ENCODE results near the gene SMU1.

SMU1 gene

DNA sequence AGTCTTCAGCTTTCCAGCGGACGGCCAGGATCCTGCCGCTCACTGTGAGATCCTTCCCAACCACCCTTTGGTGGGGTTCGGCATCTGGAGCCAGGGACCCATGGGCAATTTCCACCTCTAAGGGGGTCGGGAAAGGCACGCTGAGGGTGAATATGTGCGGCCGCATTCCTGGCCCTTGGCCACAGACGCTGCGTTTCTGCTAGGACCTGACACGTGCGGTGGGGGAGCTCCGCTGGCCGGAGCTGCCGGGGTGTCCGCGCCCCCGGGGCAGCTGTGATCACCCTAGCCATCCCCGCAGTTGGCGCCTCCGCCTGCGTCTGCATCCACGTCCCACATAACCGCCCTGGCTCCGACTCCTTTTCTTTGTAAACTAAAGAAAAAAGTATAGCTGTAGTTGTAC lies 56.7 kb downstream of the SMU1 start:
- POLR2A ChIA-PET, result no interaction called here
- Histone ChIP-seq H3K9me3 (ENCODE audit: control insufficient read depth, insufficient read depth, low read depth, low read length) (no peaks in the 10 kb centered on the region), H3K4me3 (ENCODE audit: low read depth, low read length) (no peak overlapping the region), H3K36me3 (ENCODE audit: control insufficient read depth in 2 of 2, insufficient read depth in 1 of 2, low read length in 2 of 2) (peaks cover 0 to 27% of the 10 kb centered on the region in 2 experiments; a peak in 2 of 3 replicates), H3K4me1 (ENCODE audit: control insufficient read depth, insufficient read depth, low read length) (no peaks in the 10 kb centered on the region), H3K27ac (ENCODE audit: extremely low read depth, low read depth, low read length) (no peak overlapping the region)
- TF ChIP-seq, protein P1, sequence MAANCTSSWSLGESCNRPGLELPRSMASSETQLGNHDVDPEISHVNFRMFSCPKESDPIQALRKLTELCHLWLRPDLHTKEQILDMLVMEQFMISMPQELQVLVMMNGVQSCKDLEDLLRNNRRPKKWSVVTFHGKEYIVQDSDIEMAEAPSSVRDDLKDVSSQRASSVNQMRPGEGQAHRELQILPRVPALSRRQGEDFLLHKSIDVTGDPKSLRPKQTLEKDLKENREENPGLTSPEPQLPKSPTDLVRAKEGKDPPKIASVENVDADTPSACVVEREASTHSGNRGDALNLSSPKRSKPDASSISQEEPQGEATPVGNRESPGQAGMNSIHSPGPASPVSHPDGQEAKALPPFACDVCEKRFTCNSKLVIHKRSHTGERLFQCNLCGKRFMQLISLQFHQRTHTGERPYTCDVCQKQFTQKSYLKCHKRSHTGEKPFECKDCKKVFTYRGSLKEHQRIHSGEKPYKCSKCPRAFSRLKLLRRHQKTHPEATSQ (tag by site-specific recombination; IDR thresholded peaks at IDR 0.05), result no peak
- TF ChIP-seq, protein P2, sequence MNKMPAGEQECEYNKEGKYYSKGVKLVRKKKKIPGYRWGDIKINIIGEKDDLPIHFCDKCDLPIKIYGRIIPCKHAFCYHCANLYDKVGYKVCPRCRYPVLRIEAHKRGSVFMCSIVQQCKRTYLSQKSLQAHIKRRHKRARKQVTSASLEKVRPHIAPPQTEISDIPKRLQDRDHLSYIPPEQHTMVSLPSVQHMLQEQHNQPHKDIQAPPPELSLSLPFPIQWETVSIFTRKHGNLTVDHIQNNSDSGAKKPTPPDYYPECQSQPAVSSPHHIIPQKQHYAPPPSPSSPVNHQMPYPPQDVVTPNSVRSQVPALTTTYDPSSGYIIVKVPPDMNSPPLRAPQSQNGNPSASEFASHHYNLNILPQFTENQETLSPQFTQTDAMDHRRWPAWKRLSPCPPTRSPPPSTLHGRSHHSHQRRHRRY (tag by site-specific recombination; IDR thresholded peaks at IDR 0.05), result no peak
- CTCF ChIA-PET, result no interaction called here

DNA sequence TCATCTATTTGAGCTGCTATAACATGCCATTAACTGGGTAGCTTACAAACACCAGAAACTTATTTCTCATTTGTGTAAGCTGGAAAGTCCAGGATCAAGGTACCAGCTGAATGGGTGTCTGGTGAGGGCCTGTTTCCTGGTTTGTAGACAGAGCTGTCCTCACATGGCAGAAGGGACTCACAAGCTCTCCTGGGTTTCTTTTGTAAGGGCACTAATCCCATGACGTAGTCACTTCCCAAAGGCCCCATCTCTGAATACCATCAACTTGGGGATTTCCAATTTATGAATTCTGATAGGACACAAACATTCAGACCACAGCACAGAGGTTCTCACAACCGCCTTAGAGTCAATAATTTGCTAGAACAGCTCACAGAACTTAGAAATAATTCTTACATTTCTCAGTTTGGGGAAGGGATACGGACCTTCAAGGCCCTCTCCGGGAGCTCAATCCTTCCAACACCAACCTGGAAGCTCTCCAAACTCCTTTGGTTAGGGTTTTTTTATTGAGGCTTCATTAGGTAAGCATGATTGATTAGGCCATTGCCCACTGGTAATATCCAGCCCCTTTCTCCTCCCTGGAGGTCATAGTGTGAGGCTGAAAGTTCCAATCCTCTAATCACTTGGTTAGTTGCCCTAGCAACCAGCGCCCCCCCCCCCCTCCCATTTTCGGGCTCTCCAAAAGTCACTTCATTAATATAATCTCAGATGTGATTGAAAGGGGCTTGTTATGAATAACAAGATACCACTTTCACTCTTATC lies 59.0 kb downstream of the SMU1 start:
- Histone ChIP-seq H3K4me3 (ENCODE audit: low read depth, low read length) (no peak overlapping the region), H3K27ac (ENCODE audit: extremely low read depth, low read depth, low read length) (no peak overlapping the region), H3K9me3 (ENCODE audit: control insufficient read depth, insufficient read depth, low read depth, low read length) (no peaks in the 10 kb centered on the region), H3K4me1 (ENCODE audit: control insufficient read depth, insufficient read depth, low read length) (no peaks in the 10 kb centered on the region), H3K36me3 (ENCODE audit: control insufficient read depth in 2 of 2, insufficient read depth in 1 of 2, low read length in 2 of 2) (peaks cover 0 to 23% of the 10 kb centered on the region in 2 experiments; a peak in 2 of 3 replicates)
- ChIA-PET CTCF (no interaction called here), POLR2A (interaction anchor here (0.6 to 6.2 kb wide), 3 partner anchors 8 to 273 kb away, joined by 3 to 46 read pairs (median 4); partner anchors contain the start of genes DNAJA1 and NFX1)
- TF ChIP-seq WT1 (tag by site-specific recombination; IDR thresholded peaks at IDR 0.05), result no peak
- TF ChIP-seq ZNF175 (tag by site-specific recombination; IDR thresholded peaks at IDR 0.05), result no peak
- no peak for TF ChIP-seq ZNF626 (tag by site-specific recombination; IDR thresholded peaks at IDR 0.05)
- no peak for TF ChIP-seq ZNF837 (tag by site-specific recombination; IDR thresholded peaks at IDR 0.05)
- no peak for TF ChIP-seq ZNF24 (tag by site-specific recombination; IDR thresholded peaks at IDR 0.05)
- TF ChIP-seq ZNF292 (tag by site-specific recombination; IDR thresholded peaks at IDR 0.05; ENCODE audit: borderline replicate concordance, low read depth), result no peak
- TF ChIP-seq ZNF623 (tag by site-specific recombination; IDR thresholded peaks at IDR 0.05), result no peak
- TF ChIP-seq YY1 (tag by site-specific recombination; IDR thresholded peaks at IDR 0.05), result no peak
- TF ChIP-seq GLI2 (tag by site-specific recombination; IDR thresholded peaks at IDR 0.05; ENCODE audit: borderline replicate concordance, low read depth), result no peak
- TF ChIP-seq, protein P3, sequence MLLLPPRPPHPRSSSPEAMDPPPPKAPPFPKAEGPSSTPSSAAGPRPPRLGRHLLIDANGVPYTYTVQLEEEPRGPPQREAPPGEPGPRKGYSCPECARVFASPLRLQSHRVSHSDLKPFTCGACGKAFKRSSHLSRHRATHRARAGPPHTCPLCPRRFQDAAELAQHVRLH (tag by site-specific recombination; IDR thresholded peaks at IDR 0.05), result no peak
- TF ChIP-seq, protein P4, sequence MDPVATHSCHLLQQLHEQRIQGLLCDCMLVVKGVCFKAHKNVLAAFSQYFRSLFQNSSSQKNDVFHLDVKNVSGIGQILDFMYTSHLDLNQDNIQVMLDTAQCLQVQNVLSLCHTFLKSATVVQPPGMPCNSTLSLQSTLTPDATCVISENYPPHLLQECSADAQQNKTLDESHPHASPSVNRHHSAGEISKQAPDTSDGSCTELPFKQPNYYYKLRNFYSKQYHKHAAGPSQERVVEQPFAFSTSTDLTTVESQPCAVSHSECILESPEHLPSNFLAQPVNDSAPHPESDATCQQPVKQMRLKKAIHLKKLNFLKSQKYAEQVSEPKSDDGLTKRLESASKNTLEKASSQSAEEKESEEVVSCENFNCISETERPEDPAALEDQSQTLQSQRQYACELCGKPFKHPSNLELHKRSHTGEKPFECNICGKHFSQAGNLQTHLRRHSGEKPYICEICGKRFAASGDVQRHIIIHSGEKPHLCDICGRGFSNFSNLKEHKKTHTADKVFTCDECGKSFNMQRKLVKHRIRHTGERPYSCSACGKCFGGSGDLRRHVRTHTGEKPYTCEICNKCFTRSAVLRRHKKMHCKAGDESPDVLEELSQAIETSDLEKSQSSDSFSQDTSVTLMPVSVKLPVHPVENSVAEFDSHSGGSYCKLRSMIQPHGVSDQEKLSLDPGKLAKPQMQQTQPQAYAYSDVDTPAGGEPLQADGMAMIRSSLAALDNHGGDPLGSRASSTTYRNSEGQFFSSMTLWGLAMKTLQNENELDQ (tag by site-specific recombination; IDR thresholded peaks at IDR 0.05; ENCODE audit: low read depth), result no peak
- TF ChIP-seq, protein P5, sequence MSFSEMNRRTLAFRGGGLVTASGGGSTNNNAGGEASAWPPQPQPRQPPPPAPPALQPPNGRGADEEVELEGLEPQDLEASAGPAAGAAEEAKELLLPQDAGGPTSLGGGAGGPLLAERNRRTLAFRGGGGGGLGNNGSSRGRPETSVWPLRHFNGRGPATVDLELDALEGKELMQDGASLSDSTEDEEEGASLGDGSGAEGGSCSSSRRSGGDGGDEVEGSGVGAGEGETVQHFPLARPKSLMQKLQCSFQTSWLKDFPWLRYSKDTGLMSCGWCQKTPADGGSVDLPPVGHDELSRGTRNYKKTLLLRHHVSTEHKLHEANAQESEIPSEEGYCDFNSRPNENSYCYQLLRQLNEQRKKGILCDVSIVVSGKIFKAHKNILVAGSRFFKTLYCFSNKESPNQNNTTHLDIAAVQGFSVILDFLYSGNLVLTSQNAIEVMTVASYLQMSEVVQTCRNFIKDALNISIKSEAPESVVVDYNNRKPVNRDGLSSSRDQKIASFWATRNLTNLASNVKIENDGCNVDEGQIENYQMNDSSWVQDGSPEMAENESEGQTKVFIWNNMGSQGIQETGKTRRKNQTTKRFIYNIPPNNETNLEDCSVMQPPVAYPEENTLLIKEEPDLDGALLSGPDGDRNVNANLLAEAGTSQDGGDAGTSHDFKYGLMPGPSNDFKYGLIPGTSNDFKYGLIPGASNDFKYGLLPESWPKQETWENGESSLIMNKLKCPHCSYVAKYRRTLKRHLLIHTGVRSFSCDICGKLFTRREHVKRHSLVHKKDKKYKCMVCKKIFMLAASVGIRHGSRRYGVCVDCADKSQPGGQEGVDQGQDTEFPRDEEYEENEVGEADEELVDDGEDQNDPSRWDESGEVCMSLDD (tag by site-specific recombination; IDR thresholded peaks at IDR 0.05), result no peak
- TF ChIP-seq ZNF670 (tag by site-specific recombination; IDR thresholded peaks at IDR 0.05; ENCODE audit: low read depth), result no peak
- no peak for TF ChIP-seq EGR2 (tag by site-specific recombination; IDR thresholded peaks at IDR 0.05; ENCODE audit: low read depth)
- TF ChIP-seq ZFP69B (tag by site-specific recombination; IDR thresholded peaks at IDR 0.05), result no peak
- TF ChIP-seq KLF10 (tag by site-specific recombination; IDR thresholded peaks at IDR 0.05), result no peak
- TF ChIP-seq SCRT1 (tag by site-specific recombination; IDR thresholded peaks at IDR 0.05; ENCODE audit: borderline replicate concordance), result no peak
- TF ChIP-seq, protein P1 (tag by site-specific recombination; IDR thresholded peaks at IDR 0.05), result no peak
